H1 (cell line): ENCODE data around the gene PSMD6. TPM values are rescaled to one million over a fixed set of nuclear protein-coding genes. Genes with fewer than 3 reads are reported as not detected.

Experiments used
- CHD2 ChIP-seq: IDR thresholded peaks from 2 replicates; pipeline ENCODE4 v1.6.1; 2012; ENCODE audit warnings: low read length, improper control_type of control experiment
- CHD7 ChIP-seq: fragments of 300-600 bp; sonication (generic); IDR thresholded peaks from 2 replicates; pipeline ENCODE4 v1.7.1; 2012; ENCODE audit warnings: low read length, moderate library complexity, mild to moderate bottlenecking, inconsistent platforms; ENCODE audit not compliant: insufficient replicate concordance
- E2F6 ChIP-seq: IDR thresholded peaks from 2 replicates; pipeline ENCODE4 v1.6.1; 2012; ENCODE audit warnings: inconsistent platforms
- EZH2 ChIP-seq: fragments of 200-600 bp; sonication (generic); IDR thresholded peaks from 2 replicates; pipeline ENCODE4 v1.7.1; 2012; ENCODE audit warnings: low read depth, mild to moderate bottlenecking, moderate library complexity, low read length, inconsistent platforms; ENCODE audit not compliant: severe bottlenecking
- JUN ChIP-seq: IDR thresholded peaks from 2 replicates; pipeline ENCODE4 v1.6.1; 2011; ENCODE audit warnings: low read depth, mild to moderate bottlenecking, improper control_type of control experiment, low read length
- KDM5A ChIP-seq: fragments of 200-600 bp; IDR thresholded peaks from 2 replicates; pipeline ENCODE4 v1.7.1; 2012; ENCODE audit warnings: mild to moderate bottlenecking, low read length, inconsistent platforms, mixed read lengths
- RAD21 ChIP-seq, 2 experiments: IDR thresholded peaks in 1 of 2; conservative IDR thresholded peaks in 1 of 2; 2 replicates each; pipeline ENCODE4 v1.6.1; 2011; ENCODE audit warnings: low read depth in 2 of 2, low read length in 2 of 2, improper control_type of control experiment in 1 of 2, inconsistent platforms in 1 of 2, mild to moderate bottlenecking in 1 of 2, moderate library complexity in 1 of 2
- SP2 ChIP-seq: IDR thresholded peaks from 2 replicates; pipeline ENCODE4 v1.6.1; 2012; ENCODE audit warnings: mild to moderate bottlenecking, low read length, inconsistent platforms
- polyA plus RNA-seq, 7 experiments: library from polyadenylated mRNA; depleted of rRNA in 3 of 7; stranded (reverse) in 5 of 7; unstranded in 2 of 7; fragments of >200 nt in 5 of 7; fragments of 200-250 nt in 2 of 7; gene quantifications; 1 replicate in 5 of 7; 2 replicates in 1 of 7; 4 replicates in 1 of 7; pipeline versions ENCODE4 v1.2.1 to v1.2.3, GENCODE V29; 2011 to 2013; ENCODE audit warnings: missing spikeins in 2 of 7, mixed read lengths in 2 of 7
- total RNA-seq: library from RNA; stranded (reverse); fragmentation: NEBNext Ultra II Directional; extraction: Animal tissue kit (Norgen Biotek cat#: 25700); gene quantifications from 2 replicates; pipeline ENCODE4 v1.2.1, GENCODE V29; 2021

Gene PSMD6
- total and polyA plus RNA-seq, 2 of the 8 experiments (the other 6 are each of a cell fraction or from before 2014, with no cell fraction given) = 43.7 to 104 TPM

GRCh38 chr3:63968612-63969350, 54.5 kb downstream of the PSMD6 start (continued):
- TF ChIP-seq E2F6 = no peak
- no peak for TF ChIP-seq JUN
- no peak for TF ChIP-seq CHD7
- no peak for TF ChIP-seq RAD21 (IDR thresholded peaks at IDR 0.05 in 1 of 2, conservative IDR thresholded peaks at IDR 0.05 in 1 of 2; ENCODE audit: low read depth in 2 of 2, low read length in 2 of 2)
- no peak for TF ChIP-seq SP2
- TF ChIP-seq KDM5A = no peak
- no peak for TF ChIP-seq EZH2
- no peak for TF ChIP-seq CHD2
